GM19023 (cell line): Measurements from ENCODE around the gene ARL8B.
"Not testable (repeated sequence)": the region's sequence is repeated elsewhere in the genome, so short reads cannot be mapped to it uniquely, and the experiment has no call there.

Experiments
- ATAC-seq: cut with Tn5 transposase; IDR thresholded peaks from one replicate; pipeline ENCODE4 v1.9.1; 2021; ENCODE audit warnings: mild to moderate bottlenecking, moderate library complexity; ENCODE audit not compliant: unreplicated experiment

ARL8B gene

GRCh38 chr3:5143464-5143863 is 21.4 kb downstream of the ARL8B start:
- ATAC-seq, result no peak

- ATAC-seq, result no peak
Observed at GRCh38 chr3:5144316-5144994, 22.4 kb downstream of the ARL8B start.

GRCh38 chr3:5145120-5145519 is 23.0 kb downstream of the ARL8B start:
- ATAC-seq, result no peak

GRCh38 chr3:5147152-5147551 is 25.1 kb downstream of the ARL8B start:
- ATAC-seq, result not testable (repeated sequence)

GRCh38 chr3:5149306-5149880 is 27.3 kb downstream of the ARL8B start:
- no peak for ATAC-seq

GRCh38 chr3:5151586-5151985 is 29.5 kb downstream of the ARL8B start:
- no peak for ATAC-seq

GRCh38 chr3:5153074-5153473 is 31.0 kb downstream of the ARL8B start:
- ATAC-seq, result no peak

- no peak for ATAC-seq
Observed at GRCh38 chr3:5155241-5155640, 33.1 kb downstream of the ARL8B start.

GRCh38 chr3:5160321-5160720 is 38.2 kb downstream of the ARL8B start:
- ATAC-seq, result no peak

GRCh38 chr3:5160940-5161858 is 39.1 kb downstream of the ARL8B start:
- ATAC-seq, result no peak

GRCh38 chr3:5162102-5162501 is 40.0 kb downstream of the ARL8B start:
- ATAC-seq, result no peak

GRCh38 chr3:5165698-5166097 is 43.6 kb downstream of the ARL8B start:
- no peak for ATAC-seq

GRCh38 chr3:5166846-5167245 is 44.8 kb downstream of the ARL8B start:
- no peak for ATAC-seq

GRCh38 chr3:5168110-5168509 is 46.0 kb downstream of the ARL8B start:
- ATAC-seq, result no peak

- ATAC-seq, result no peak
Observed at GRCh38 chr3:5169807-5170206, 47.7 kb downstream of the ARL8B start.

GRCh38 chr3:5170975-5171374 is 48.9 kb downstream of the ARL8B start:
- no peak for ATAC-seq

GRCh38 chr3:5172018-5172417 is 49.9 kb downstream of the ARL8B start:
- ATAC-seq, result no peak

- not testable (repeated sequence) for ATAC-seq
Observed at GRCh38 chr3:5179036-5179435, 56.9 kb downstream of the ARL8B start.

- ATAC-seq, result peak; percentile 81
Observed at GRCh38 chr3:5181469-5182141, 59.5 kb downstream of the ARL8B start.

- ATAC-seq, result not testable (repeated sequence)
Observed at GRCh38 chr3:5183714-5184113, 61.6 kb downstream of the ARL8B start.

- ATAC-seq, result no peak
Observed at GRCh38 chr3:5184499-5184898, 62.4 kb downstream of the ARL8B start.
